GM19193 (cell line): ENCODE data around the gene P2RX1.

Source experiments
- POLR2A ChIP-seq: IDR thresholded peaks from 4 replicates; pipeline ENCODE4 v1.6.1; 2011; ENCODE audit not compliant: insufficient read depth, insufficient read length; ENCODE audit errors: extremely low read depth

The P2RX1 gene

DNA sequence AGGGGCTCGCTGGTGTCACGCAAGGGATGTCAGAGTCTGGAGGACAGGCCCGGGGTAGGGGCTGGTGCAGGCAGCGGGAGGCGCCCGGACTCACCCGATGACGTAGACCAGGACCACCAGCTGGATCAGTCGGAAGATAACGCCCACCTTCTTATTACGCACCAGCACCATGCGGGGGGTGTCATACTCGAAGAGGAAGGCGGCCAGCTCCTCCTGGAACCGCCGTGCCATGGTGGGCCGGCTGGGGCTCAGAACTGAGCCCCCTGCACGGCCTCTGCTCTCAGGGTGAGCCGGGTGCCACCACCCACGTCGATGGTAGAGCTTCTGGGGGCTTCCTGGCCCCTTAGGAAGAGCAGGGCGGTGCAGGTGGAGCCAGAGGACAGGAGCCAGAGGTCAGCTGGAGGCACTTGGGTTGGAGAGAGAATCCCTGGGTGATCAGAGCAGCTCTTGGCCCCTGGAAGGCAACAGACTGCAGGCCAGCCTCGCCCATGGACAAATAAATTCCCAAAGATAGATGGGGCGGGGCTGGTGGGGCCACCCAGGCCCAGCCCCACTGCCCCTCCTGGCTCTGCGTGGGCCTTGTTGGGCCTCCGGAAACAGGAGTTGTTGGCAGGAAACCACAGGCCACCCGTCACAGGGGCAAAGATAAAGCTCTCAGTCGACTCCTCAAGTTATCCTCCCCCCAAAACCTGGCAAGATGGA lies at the start of gene P2RX1:
Gene P2RX1, minus strand, starts transcription at position 471 of the 702 bp plus-strand sequence. Its CDS starts 240 bp downstream, at position 231.
- TF ChIP-seq POLR2A, result no peak

GRCh38 chr17:3965118-3965800 lies 49.0 kb upstream of the P2RX1 start:
- TF ChIP-seq POLR2A, result peak; percentile 67

GRCh38 chr17:3964203-3965117 lies 48.2 kb upstream of the P2RX1 start, which contains the start of gene ATP2A3:
ATP2A3 (minus strand) TSS chr17:3964437; CDS start chr17:3964291, 146 bp downstream.
- peak; percentile 86 for TF ChIP-seq POLR2A

- TF ChIP-seq POLR2A, result peak; percentile 52
These were observed 47.3 kb upstream of the P2RX1 start for GRCh38 chr17:3963237-3964201.

DNA sequence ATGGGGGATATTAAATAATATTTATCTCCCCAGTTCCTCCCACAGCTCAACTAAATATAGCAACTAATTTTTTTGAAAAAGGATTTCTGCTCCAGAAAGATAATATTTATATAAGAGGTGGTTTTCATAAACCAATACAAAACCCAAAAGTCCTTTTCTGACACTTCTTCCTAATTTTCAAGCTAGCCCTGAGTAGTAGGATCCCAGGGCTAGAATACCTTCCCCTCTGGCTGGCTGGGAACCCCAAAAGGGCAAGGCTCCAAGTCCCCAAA lies 46.6 kb upstream of the P2RX1 start:
- TF ChIP-seq POLR2A, result no peak

- TF ChIP-seq POLR2A, result no peak
These were observed 46.1 kb upstream of the P2RX1 start for GRCh38 chr17:3962217-3962964.

DNA sequence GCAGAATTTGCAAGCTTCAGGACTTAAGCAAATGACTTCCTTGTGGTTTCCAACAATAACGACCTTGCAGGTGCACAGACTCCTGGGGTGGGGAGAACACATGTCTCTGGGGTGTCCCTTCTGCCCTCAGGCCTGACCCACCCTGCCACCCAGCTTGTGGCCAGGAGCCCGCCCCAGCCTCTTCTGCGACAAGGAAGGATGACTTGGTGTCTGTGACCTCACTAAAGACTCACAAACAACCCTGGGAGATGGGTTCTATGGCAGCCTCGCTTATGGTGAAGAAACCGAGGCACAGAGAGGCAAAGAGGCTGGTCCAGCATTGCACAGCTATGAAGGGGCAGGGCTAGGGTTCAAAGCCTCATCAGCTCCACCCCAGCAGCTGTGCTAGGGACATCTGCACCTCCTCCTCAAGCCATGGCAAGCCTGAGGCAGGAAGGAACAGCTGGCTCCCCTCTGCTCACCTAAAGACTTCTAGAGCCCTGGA lies 45.3 kb upstream of the P2RX1 start:
- TF ChIP-seq POLR2A, result no peak

DNA sequence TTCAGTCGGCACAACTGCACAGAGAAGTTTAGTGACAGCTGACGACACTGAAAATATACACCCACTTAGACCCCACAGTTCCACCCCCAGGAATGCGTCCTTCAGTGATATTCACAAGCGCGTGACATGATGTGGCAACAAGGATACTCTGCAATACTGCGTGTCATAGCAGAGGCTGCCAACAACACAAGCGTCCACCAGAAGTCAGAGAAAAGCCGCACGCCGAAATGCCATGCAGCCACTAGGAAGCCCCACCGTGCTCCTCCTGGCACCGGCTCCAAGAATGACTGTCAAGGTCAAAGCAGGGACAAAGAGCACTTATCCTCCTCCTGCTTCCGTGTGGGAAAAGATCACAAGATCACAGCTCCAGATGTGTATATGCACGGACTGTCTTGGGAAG lies 44.5 kb upstream of the P2RX1 start:
- no peak for TF ChIP-seq POLR2A

DNA sequence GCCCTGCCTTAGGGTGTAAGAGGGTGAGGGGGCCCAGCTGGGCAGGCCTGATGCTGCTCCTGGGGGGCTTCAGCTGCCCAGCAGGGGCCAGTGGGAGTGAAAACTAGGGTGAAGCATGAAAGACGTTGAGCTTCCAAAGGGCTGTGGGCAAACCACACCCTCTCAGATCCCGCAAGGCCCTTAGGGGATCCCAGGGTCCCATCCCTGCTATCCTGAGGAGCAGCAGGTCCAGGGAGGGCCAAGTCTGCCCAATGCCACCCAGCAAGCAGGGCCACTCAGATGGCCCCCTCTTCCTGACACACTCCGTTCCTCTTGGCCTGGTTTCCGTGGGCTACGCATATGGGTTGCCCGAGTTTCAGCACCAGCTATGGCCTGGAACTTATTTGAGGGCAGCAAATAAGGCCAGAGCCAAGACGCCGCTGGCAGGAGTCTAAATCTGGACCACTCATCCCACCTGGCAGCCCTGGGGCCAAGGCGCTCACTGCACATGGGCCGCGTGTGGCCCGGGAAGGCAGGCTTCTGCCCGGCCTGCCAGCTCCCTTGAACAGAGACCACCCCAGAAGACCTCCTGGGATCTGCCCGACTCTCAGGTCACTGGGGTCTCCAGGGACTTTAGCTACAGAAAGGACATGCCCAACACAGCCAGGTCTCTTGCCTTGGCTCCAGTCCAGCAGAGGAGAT lies 43.8 kb upstream of the P2RX1 start:
- no peak for TF ChIP-seq POLR2A

DNA sequence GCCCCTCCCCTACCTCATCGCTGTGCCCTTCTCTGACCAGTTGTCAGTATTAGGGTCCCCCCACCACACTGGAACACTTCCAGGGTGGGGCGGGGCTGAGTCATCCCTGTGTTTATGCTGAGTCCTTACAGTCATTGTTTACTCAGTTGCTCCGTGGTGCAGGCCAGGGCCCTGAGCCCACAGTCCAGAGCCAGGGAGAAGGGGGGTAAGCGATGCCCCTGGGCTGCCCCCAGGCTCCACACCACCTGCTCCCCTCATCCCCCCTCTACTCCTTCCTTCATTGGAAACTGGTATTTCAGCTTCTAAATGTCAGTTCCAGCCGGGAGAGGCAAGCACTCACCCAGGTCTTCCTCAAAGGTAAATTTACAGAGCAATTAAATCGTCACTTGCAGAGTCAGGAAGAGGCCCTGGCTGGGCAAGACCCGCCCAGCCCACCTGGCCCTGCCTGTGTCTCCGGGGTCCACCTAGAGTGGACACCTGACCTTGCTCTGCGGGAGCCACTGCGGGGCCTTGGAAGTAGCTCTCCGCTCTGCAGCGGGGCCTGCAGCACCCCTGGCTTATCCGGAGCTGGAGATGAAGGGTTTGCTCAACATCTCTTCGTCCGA lies 43.1 kb upstream of the P2RX1 start:
- no peak for TF ChIP-seq POLR2A

GRCh38 chr17:3957735-3958599 lies 41.7 kb upstream of the P2RX1 start:
- TF ChIP-seq POLR2A, result no peak

GRCh38 chr17:3956983-3957382 lies 40.7 kb upstream of the P2RX1 start:
- no peak for TF ChIP-seq POLR2A

DNA sequence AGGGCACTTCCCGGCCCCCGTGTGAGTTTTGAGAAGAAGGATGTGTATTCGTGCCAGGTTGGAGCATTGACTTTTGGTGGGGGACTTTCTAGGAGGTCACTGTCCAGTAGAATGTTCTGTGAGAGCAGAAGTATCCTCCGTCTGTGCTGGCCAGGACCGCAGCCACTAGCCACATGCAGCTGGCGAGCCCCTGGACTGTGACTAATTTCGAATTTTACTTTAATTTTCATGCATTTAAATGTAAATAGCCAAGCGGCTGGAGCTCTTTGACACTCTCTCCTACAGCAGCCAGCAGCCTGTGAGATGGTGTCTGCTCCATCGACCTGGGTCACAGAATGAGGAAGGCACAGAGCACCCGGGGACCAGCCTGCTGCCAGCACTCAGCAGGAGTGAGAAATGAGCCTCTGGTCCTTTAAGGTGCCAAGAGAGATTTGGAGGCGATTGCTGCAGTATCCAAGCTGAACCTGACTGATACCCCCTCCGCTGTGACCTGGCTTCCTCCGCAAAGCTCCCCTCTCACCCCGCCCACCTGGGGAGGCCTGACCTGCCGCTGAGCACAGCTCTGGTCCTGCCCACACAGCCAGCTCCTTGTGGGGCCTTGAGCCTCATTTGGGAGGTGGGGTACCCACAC lies 40.2 kb upstream of the P2RX1 start:
- TF ChIP-seq POLR2A, result no peak
